Thyroid gland (tissue), 4 donors: Measurements from ENCODE around the gene EHD2. TPM values are rescaled to one million over a fixed set of nuclear protein-coding genes. Genes with fewer than 3 reads are reported as not detected.

Source experiments
- DNase-seq, 2 donors: peaks; one replicate each; pipeline ENCODE4 v3.0.0-alpha.2; 2019
- H3K27ac ChIP-seq, 3 donors: fragments of 200-600 bp; sonication (generic); 1 replicate in 2 of 3; 2 replicates in 1 of 3; pipeline ENCODE4 v1.5.1; 2016 to 2019; ENCODE audit warnings: mild to moderate bottlenecking in 1 of 3, moderate library complexity in 1 of 3
- H3K27me3 ChIP-seq: fragments of 200-600 bp; sonication (generic); one replicate; pipeline ENCODE4 v1.5.1; 2019
- H3K36me3 ChIP-seq, 2 donors: fragments of 200-600 bp; sonication (generic); one replicate each; pipeline ENCODE4 v1.5.1; 2016 to 2019
- H3K4me1 ChIP-seq, 2 donors: fragments of 200-600 bp; sonication (generic); one replicate each; pipeline ENCODE4 v1.5.1; 2017 to 2019
- H3K4me3 ChIP-seq, 3 donors: fragments of 200-600 bp; sonication (generic); replicated peaks in 1 of 3; 1 replicate in 2 of 3; 2 replicates in 1 of 3; pipeline ENCODE4 v1.5.1; 2016; ENCODE audit warnings: mild to moderate bottlenecking in 1 of 3
- H3K9me3 ChIP-seq: fragments of 200-600 bp; sonication (generic); one replicate; pipeline ENCODE4 v1.5.1; 2017
- POLR2A ChIP-seq, 2 donors: fragments of 450-650 bp; IDR thresholded peaks; one replicate each; pipeline ENCODE4 v1.6.1; 2017; ENCODE audit warnings: antibody characterized with exemption in 2 of 2, mild to moderate bottlenecking in 2 of 2, moderate library complexity in 1 of 2
- WGBS, 2 donors: methylation state at CpG; one replicate each; pipeline ENCODE4 v1.1.5; 2017; 5-methylcytosine and 5-hydroxymethylcytosine counted together
- intact Hi-C: fragments of 100-400 bp; cut with DNase I; formaldehyde crosslinking; loops from one replicate; pipeline ENCODE4 v1.15.1; 2023
- total RNA-seq, 4 donors: library from RNA; depleted of rRNA; stranded (reverse); fragments of >200 nt; gene quantifications; one replicate each; pipeline ENCODE4 v1.2.3, GENCODE V29; 2016
- TF ChIP-seq, protein P1 (sequence below), 6 experiments: fragments of 200-600 bp in 3 of 6; fragments of 450-650 bp in 3 of 6; sonication (generic) in 3 of 6; IDR thresholded peaks; one replicate each; pipeline ENCODE4 v1.5.1; 2016 to 2019; ENCODE audit warnings: antibody characterized with exemption in 6 of 6, mild to moderate bottlenecking in 2 of 6, inconsistent platforms in 1 of 6, moderate library complexity in 1 of 6

EHD2 gene
- total RNA-seq, 4 donors from 2014 or later, result 41.9 to 48.0 (median 44.3) TPM

DNA sequence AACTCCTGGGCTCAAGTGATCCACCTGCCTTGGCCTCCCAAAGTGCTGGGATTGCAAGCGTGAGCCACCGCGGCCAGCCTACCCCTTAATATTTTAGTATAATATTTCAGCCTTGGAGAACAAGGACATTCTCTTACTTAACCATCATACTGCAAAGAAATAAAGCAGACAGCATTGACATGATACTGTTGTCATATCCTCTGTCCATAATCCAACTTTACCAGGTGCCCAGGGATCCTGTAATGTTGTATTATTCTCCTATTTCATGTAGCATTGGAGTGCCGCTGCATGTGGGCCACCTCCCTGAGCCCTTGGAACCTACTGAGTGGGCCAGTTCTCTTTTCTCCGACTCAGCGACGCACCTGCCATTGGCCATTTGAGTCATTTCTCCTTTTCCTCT is 21.4 kb upstream of the EHD2 start:
- intact Hi-C loops, result no loop called here
- no peak overlapping the region for H3K27ac ChIP-seq
- TF ChIP-seq POLR2A (IDR thresholded peaks at IDR 0.05), result no peak
- TF ChIP-seq, protein P1, sequence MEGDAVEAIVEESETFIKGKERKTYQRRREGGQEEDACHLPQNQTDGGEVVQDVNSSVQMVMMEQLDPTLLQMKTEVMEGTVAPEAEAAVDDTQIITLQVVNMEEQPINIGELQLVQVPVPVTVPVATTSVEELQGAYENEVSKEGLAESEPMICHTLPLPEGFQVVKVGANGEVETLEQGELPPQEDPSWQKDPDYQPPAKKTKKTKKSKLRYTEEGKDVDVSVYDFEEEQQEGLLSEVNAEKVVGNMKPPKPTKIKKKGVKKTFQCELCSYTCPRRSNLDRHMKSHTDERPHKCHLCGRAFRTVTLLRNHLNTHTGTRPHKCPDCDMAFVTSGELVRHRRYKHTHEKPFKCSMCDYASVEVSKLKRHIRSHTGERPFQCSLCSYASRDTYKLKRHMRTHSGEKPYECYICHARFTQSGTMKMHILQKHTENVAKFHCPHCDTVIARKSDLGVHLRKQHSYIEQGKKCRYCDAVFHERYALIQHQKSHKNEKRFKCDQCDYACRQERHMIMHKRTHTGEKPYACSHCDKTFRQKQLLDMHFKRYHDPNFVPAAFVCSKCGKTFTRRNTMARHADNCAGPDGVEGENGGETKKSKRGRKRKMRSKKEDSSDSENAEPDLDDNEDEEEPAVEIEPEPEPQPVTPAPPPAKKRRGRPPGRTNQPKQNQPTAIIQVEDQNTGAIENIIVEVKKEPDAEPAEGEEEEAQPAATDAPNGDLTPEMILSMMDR (IDR thresholded peaks at IDR 0.05), result no peak
- H3K4me3 ChIP-seq, result no peak overlapping the region
- H3K27me3 ChIP-seq, result no peaks in the 10 kb centered on the region
- H3K36me3 ChIP-seq, result no peaks in the 10 kb centered on the region
- H3K4me1 ChIP-seq, result no peaks in the 10 kb centered on the region
- DNase-seq, result no peak
- WGBS, 2 donors, result 68 to 97% methylated on average over 7 of the region's 7 CpGs
- no peaks in the 10 kb centered on the region for H3K9me3 ChIP-seq

DNA sequence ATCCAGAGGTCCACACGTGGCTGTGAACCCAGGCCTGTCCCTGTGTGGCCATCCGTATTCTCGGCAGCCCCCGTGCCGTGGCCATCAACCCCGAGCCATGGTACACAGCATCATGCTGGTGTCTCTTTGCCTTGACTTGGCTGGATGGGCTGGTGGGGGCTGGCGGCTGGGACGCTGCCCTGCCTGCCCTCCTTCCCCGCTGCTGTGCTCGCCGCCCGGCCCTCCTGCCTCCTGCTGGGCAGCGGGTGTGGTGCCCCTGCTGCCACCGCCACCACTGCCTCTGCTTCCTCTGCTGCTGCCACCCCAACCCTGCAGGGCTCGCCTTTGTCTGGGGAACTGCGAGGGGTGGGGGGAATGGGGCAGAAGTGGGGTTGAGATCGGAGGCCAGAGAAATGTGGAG is 19.7 kb upstream of the EHD2 start:
- Histone ChIP-seq H3K27me3 (no peaks in the 10 kb centered on the region), H3K36me3 (peaks cover 2% of the 10 kb centered on the region in 2 donors), H3K4me1 (no peaks in the 10 kb centered on the region), H3K9me3 (no peaks in the 10 kb centered on the region), H3K4me3 (no peak overlapping the region), H3K27ac (no peak overlapping the region)
- 91% methylated on average over 15 to 16 of the region's 17 CpGs for WGBS, 2 donors
- DNase-seq, result no peak
- intact Hi-C loops, result no loop called here
- TF ChIP-seq POLR2A (IDR thresholded peaks at IDR 0.05), result no peak
- TF ChIP-seq, protein P1 (IDR thresholded peaks at IDR 0.05), result no peak

DNA sequence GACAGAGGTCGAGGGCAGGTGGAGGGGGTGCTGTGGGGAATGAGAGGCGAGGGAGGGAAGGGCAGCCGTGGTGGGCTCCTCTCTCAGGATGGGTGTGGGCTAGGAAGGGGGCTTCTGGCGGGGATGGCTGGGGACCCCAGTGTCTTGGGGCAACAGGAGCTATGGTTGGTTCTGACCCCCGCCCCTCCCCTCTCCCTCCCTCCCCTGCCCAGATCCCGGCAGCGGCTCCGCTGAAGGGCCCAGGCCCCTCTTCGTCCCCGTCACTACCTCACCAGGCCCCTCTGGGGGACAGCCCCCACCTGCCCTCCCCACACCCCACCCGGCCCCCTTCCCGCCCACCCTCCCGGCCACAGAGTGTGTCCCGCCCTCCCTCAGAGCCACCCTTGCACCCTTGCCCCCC is 19.3 kb upstream of the EHD2 start:
- intact Hi-C loops, result no loop called here
- H3K4me3 ChIP-seq, result no peak overlapping the region
- H3K36me3 ChIP-seq, result peaks cover 6% of the 10 kb centered on the region in 2 donors
- 91 to 95% methylated on average over 5 to 13 of the region's 14 CpGs for WGBS, 2 donors
- no peaks in the 10 kb centered on the region for H3K4me1 ChIP-seq
- H3K9me3 ChIP-seq, result no peaks in the 10 kb centered on the region
- no peak for DNase-seq
- no peak for TF ChIP-seq POLR2A (IDR thresholded peaks at IDR 0.05)
- no peaks in the 10 kb centered on the region for H3K27me3 ChIP-seq
- H3K27ac ChIP-seq, result no peak overlapping the region

DNA sequence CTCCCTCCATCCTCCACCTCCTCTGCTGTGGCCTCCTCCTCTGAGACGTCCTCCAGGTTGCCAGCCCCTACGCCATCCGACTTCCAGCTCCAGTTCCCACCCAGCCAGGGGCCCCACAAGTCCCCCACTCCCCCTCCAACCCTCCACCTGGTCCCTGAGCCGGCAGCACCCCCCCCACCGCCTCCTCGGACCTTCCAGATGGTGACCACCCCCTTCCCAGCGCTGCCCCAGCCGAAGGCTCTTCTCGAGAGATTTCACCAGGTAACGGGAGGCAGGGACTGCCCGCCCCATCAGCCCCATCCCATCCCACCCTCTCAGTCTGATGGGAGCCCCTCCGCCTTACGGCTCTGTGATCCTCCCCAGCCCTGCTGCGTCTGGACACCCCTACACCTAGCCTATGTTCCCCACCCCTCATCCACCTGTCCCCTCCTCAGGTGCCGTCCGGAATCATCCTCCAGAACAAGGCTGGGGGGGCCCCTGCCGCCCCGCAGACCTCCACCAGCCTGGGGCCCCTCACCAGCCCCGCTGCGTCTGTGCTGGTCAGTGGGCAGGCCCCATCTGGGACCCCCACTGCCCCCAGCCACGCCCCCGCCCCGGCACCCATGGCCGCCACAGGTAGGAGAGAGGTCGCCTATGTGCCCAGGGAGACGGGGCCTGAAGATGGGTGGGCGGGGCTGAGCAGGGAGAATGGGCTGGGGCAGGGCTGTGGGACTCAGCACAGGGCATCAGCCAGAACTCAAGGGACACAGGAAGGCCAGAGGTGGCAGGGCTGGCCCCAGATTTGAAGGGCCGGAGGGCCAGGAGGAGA is 18.6 kb upstream of the EHD2 start:
- Histone ChIP-seq H3K27ac (no peak overlapping the region), H3K4me1 (no peaks in the 10 kb centered on the region), H3K36me3 (peaks cover 9 to 11% of the 10 kb centered on the region in 2 donors), H3K9me3 (no peaks in the 10 kb centered on the region), H3K4me3 (no peak overlapping the region), H3K27me3 (no peaks in the 10 kb centered on the region)
- DNase-seq, result no peak
- 91 to 93% methylated on average over 18 to 28 of the region's 28 CpGs for WGBS, 2 donors
- TF ChIP-seq, protein P1 (IDR thresholded peaks at IDR 0.05), result no peak
- no peak for TF ChIP-seq POLR2A (IDR thresholded peaks at IDR 0.05)
- intact Hi-C loops, result loop anchor here (5.0 kb wide), 1 partner anchor 92 kb away; no protein-coding TSS in a partner anchor

DNA sequence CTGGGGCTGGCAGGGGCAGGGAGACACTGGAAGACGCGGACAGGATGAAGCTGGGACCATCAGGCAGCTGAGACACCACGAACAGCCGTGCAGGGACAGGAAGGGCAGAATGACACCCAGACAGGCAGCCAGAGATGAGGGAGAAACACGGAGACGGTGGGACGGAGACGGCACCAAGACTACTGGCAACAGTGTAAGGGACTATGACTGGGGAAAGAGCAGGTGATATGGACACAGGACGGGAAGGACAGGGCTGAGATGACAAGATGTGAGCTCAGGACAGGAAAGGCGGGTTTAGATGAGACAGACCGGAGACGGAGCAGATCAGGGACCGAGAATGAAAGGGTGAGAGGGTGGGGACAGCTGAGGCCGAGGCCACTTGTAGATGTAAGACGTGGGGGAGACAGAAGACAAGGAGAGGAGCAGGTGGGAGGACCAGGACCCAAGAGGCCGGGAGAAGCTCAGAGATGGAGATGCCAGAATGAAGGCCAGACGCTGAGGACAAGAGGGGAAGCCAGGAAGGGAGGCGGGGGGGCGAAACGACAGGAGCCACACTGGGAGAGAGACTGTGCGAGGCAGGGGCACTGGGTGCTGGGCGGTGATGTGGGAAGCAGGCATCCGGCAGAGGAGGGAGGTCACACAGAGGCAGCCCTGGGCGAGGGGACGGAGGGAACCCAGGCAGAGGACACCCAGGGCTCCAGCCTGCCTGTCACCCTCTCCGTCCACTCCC is 17.5 kb upstream of the EHD2 start:
- WGBS, 2 donors, result 87 to 89% methylated on average over 25 to 26 of the region's 26 CpGs

More for the DNA sequence above, 17.5 kb upstream of the EHD2 start:
- H3K4me1 ChIP-seq, result no peaks in the 10 kb centered on the region
- no peak overlapping the region for H3K27ac ChIP-seq
- H3K36me3 ChIP-seq, result peaks cover 9 to 16% of the 10 kb centered on the region in 2 donors
- H3K9me3 ChIP-seq, result no peaks in the 10 kb centered on the region
- intact Hi-C loops, result loop anchor here (5.0 kb wide), 1 partner anchor 93 kb away; no protein-coding TSS in a partner anchor
- no peaks in the 10 kb centered on the region for H3K27me3 ChIP-seq
- TF ChIP-seq, protein P1 (IDR thresholded peaks at IDR 0.05), result no peak
- no peak for TF ChIP-seq POLR2A (IDR thresholded peaks at IDR 0.05)
- no peak overlapping the region for H3K4me3 ChIP-seq
- no peak for DNase-seq
